NCI-H526 treated with DMSO at 0.1 percent for 48 hours (cell line): Measurements from ENCODE around the gene ZFPL1.
A peak's percentile ranks its signal among the peaks of the same experiment; 100 is the strongest.
"Not testable (repeated sequence)": the region's sequence is repeated elsewhere in the genome, so short reads cannot be mapped to it uniquely, and the experiment has no call there.

Experiments
- DNase-seq: peaks from one replicate; lab custom pipeline; 2025; lab: John Stamatoyannopoulos, UW

Gene ZFPL1

DNA sequence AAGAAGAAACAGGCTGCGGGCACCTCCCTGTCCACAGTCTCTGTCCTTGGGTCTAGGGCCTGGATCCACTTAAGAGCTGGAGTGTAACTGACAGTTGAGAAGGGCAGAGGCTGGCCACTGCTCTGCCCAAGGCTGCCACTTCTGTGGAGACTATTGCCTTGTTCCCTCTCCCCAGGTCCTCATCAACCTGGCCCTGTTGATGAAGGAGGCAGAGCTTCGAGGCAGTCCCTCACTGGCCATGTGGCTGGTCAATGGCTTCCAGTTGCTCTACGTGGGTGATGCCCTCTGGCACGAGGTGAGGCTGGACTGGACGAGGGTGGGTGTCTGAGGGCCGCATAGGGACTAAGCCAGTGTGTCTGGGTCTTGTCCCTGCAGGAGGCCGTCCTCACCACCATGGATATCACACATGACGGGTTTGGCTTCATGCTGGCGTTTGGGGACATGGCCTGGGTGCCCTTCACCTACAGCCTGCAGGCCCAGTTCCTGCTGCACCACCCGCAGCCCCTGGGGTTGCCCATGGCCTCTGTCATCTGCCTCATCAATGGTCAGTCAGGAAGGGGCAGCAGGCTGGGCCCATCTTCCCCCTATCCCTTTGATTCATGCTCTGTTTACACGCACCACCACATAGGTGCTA is 30.6 kb downstream of the ZFPL1 start:
- no peak for DNase-seq

DNA sequence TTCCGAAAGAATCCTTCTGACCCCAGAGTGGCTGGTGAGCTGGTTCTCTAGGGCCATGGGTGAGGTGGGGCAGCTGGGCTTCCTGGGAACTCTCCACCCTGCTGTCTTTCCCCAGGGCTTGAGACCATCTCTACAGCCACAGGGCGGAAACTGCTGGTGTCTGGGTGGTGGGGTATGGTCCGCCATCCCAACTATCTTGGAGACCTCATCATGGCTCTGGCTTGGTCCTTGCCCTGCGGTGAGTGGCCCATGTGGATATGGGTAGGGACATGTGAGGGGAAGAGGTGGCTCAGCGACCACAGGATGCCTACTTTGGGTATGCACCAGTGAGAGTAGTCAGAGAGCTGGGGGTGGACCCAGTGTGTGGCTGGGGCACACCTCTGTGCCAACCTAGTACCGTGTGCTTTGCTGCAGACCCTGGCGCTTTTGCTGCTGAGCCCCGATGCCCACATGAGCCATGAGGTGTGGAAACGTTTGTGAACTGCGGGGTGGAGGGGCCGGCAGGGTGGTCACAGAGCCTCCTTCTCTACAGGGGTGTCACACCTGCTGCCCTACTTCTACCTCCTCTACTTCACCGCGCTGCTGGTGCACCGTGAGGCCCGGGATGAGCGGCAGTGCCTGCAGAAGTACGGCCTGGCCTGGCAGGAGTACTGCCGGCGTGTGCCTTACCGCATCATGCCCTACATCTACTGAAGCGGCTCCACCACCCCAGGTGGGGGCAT is 31.5 kb downstream of the ZFPL1 start:
- DNase-seq: no peak

DNA sequence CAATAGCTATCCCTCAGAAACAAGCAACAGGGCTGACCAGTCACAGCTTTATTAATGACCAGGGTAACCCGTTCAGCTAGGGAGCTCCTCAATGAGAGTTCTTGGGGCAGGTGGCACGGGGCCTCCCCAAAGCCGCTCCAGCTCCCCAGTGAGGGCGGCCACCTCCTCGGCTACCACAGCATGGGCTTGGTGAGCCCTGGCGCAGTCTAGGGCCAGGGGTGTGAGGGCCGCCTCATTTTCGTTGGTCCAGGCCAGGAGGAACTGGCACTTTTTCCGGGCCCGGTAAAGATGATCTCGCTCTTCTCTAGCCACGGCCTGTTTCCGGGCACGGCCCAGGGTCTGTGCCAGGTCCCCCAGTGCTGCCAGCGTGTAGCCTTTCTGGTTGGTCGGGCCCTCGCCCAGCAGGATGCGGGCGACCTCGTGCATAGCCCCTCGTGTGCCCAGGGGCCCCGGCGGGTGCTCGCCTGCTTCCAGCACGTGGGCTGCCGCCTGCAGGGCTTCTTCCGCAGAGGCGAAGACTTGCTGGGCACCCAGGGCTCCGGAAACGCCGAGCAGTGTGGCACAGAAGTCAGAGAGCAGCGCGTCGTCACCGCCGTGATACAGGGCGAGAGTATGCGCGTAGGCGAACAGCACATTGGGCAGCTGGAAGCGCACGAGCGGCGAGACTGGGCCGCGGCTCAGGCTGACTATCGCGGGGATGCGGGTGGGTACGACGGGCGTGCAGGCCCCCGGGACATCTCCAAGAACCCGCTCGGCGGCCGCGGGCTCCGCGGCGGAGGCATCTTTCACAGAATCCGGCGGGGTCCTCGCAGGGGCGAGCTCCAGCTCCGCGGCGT is 32.6 kb downstream of the ZFPL1 start:
- DNase-seq: no peak

DNA sequence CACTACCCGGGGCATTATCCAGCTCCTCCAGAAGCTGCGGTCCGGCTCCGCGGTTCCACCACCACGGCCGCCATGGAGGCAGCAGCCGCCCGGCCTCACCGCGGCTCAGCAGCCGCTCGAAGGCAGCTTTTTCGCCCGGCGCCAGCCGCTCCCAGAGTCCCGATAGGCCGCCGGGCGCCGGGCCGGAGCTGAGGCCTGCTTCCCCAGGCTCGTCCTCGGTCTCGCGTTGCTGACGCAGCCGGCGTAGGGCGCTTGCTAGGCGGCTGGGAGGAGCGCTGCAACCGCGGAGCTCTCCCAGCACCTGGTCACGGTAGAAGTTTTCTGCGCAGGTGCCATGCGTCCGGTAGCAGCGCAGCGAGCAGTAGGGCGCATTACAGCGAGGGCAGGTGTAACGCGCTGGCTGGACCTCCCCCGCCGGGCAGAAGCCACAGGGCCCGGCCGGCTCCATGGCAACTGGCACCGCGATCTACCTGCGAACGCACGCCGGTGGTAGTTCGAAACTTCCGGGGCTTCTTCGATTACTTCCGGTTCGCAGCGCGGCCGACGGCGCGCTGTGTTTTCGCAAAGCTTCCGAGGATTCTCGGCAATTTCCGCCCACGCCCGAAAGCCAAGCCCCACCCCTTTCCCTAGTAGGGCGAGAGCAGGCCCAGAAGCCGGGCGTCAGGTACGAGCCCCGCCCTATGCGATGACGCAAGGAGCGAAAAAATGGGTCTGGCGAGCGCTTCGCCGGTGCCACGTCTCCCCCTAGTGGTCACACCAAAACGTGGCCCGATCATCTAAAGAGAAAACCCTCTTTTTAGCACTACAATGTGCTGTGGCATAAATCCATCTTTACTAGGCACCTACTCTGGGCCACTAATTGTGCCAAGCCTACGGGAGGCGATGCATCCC is 33.4 kb downstream of the ZFPL1 start, which contains the start of gene ZNHIT2:
Gene ZNHIT2, minus strand, starts transcription at position 496 of the 891 bp plus-strand sequence. Its CDS starts 48 bp downstream, at position 448.
- peak; percentile 98 for DNase-seq

DNA sequence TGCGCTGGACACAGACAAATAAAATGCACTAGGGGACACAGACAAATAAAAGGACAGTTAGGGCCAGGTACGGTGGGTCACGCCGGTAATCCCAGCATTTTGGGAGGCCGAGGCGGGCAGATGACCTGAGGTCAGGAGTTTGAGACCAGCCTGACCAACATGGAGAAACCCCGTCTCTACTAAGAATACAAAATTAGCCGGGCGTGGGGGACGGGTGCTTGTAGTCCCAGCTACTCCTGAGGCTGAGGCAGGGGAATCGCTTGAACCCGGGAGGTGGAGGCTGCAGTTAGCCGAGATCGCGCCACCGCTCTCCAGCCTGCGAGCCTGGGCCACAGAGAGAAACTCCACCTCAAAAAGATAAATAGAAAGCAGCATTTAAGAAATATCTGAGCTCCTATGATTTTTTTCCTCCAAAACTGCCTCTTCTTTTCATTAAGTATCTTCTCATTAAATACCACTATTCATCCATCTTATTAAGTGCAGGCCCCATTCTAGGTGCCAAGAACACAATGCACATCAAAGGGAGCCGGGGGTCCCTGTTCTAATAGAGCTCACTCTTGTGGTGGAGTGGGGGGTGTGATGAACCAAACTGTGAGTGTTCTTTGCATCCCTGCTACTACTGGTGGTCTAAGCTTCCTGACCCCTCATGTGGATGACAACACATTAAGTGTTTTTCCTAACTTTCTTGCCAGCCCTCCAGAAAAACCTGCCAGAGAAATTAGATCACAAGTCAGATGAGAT is 34.2 kb downstream of the ZFPL1 start:
- no peak for DNase-seq

DNA sequence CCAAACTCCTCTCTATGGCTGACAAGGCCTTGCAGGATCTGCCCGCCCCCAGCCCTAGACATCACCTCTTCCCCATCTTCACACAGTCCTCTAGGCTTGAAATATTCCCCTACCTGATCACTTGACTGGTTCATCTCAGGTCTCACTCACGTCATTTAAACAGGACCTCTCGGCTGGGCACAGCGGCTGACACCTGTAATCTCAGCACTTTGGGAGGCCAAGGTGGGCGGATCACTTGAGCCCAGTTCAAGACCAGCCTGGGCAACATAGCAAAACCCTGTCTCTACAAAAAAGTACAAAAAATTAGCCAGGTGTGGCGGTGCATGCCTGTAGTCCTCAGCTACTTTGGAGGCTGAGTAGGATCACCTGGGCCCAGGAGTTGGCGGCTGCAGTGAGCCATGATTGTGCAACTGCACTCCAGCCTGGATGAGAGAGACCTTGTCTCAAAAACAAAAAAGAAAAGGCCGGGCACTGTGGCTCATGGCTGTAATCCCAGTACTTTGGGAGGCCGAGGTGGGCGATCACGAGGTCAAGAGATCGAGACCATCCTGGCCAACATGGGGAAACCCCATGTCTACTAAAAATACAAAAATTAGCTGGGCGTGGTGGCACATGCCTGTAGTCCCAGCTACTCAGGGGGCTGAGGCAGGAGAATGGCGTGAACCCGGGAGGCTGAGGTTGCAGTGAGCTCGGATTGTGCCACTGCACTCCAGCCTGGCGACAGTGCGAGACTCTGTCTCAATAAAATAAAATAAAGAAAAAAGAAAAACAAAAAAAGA is 35.1 kb downstream of the ZFPL1 start:
- DNase-seq: not testable (repeated sequence)

DNA sequence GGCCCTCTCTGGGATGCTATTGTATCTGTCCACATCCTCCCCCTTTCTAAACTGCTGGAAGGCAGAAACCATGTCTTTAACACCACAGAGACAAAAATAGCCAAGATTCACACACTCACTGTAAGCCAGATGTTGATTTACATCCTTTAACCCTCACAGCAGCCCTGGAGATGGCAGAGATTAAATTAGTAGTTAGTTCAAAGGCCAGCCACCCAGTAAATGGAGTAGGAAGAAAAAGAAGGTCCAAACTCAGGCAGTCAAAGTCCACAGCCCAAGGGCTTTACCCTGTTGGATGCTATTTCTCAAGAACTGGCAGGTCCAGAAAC is 35.6 kb downstream of the ZFPL1 start:
- no peak for DNase-seq

DNA sequence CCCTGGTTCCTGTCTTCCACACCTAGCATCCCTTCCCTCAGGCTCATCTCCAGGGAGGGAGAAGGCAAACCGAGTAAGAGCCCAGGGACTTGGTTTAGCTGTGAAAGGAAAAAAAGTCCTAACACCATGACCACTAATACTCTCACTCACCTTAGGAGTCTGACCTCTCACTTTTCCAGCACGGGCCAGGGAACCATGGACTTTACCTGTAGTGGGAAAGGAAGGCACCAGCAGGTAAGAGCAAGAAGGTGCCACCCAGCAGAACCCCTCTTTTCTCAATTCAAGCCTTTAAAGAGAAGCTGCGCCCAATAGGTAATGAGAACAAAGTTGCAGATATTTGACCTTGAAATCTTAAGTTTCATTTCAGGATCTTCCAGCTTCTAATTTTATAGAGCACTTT is 36.8 kb downstream of the ZFPL1 start:
- DNase-seq: no peak

DNA sequence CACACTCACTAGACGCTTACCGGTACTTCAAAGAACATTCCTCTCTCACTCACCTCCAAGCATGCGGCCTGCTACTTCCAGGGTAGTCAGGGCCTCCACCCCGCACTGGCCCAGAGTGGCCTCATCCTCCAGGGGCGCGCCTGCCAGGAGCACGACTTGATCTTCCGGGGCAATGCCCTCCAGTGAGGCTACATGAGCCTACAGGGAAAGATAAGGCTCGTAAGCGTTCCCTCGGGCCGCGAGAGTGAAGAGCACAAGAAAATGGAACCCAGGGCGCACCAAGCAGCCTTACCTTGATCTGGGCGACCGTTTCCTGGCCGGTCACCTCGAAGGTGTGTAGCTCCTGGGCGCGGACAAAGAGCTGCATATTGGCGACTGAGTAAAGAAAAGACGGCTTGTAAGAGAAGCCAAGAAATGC is 37.4 kb downstream of the ZFPL1 start:
- DNase-seq: no peak

DNA sequence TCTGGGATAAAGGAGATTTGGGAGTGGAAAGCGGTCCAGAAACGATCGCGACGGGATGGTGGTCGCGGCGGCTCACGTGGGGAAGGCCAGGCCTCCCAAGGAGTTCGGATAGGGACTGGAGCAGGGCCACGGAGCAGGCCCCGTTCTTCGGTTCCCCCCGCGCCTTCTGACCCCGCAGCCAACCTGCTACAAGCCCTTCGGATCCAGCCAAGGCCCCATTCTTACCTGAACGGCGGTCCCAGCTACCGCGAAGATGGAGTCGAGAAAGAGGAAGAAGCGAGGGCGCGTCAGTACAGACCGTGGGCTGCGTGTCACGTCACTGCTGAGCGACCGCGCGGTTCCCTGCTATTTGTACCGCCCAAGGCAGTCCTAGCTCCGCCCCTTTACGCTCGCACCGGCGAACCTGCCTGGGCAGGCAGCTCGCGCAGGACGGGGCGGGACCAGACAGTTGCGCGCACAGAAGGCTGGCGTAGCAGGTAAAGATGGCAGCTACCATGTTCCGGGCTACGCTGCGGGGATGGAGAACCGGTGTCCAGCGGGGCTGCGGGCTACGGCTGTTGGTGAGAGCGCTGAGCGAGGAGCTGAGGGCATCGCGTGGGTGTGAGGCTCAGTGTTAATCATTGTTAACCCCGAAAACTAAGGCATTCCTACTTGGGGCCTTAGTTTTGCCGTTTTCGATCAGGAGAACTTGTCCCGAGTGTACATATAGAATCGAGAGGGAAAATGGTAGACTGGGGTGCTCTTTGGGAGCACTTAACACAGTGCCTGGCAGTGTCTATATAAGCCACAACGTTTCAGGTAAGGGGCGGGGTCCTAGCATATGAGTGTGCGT is 38.1 kb downstream of the ZFPL1 start, which contains the start of the genes FAU and MRPL49:
Gene FAU, minus strand, starts transcription at position 270 of the 832 bp plus-strand sequence. CDS start 321 bp downstream, outside the sequence.
Gene MRPL49, plus strand, starts transcription at position 457 of the 832 bp plus-strand sequence. Its CDS starts 26 bp downstream, at position 483.
- DNase-seq: peak; percentile 98

DNA sequence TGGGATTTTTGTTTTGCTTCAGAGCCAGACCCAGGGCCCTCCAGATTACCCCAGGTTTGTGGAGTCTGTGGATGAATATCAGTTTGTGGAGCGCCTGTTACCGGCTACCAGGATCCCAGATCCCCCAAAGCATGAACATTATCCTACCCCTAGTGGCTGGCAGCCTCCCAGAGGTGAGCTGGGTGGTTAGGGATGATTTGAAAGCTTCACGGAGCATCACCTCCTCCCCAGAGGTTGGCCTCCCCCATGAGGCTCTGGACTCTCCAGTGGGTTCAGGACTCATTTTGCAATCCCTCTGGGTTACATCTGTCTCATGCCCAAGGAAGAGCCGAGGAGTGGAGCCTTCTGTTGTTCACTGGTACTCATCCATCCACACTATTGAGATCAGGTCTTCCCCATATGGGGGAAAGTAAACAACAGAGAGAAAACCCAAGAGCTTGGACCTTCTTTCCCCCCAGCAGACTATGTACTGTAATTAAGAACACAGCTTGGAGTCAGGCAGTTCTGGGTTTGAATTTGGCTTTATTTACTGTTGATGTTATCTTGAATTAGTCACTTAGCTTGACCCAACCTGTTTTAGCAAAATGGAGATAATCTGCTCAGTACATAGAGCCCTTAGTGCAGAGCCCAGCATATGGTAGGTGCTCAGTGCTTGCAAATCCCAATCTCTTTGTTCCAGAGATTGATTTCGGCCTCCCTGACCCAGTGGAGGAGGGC is 40.6 kb downstream of the ZFPL1 start:
- no peak for DNase-seq

DNA sequence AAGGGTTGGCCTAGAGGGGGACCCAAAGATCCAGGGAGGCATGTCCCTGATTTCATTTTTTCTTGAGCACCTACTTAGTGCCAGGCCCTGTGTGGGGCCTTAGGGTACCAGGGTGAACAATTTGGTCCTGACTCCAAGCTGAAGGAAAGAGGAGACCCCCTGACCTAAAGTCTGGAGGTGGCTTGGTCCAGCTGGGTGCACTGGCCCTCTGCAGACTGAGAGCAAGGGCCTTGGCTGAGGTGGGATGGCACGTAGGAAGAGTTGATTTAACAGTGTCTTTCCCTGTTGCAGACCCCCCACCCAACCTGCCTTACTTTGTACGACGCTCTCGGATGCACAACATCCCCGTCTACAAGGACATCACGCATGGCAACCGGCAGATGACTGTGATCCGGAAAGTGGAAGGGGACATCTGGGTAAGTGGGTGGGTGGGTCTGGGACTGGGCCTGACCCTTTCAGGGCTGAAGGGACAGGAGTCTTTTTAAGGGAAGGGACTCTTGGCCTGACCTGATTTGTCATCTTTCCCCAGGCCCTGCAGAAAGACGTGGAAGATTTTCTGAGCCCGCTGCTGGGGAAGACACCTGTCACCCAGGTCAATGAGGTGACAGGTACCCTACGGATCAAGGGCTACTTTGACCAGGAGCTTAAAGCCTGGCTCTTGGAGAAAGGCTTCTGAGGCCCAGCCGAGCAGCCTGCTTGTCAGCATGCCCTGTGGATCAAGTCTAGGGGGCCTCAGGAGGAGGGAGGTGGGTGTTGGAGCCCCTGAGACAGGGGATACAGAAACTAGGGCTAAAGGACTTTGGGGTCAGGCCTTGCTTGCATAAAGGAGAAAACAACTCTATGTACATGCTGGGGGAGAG is 41.4 kb downstream of the ZFPL1 start:
- no peak for DNase-seq

DNA sequence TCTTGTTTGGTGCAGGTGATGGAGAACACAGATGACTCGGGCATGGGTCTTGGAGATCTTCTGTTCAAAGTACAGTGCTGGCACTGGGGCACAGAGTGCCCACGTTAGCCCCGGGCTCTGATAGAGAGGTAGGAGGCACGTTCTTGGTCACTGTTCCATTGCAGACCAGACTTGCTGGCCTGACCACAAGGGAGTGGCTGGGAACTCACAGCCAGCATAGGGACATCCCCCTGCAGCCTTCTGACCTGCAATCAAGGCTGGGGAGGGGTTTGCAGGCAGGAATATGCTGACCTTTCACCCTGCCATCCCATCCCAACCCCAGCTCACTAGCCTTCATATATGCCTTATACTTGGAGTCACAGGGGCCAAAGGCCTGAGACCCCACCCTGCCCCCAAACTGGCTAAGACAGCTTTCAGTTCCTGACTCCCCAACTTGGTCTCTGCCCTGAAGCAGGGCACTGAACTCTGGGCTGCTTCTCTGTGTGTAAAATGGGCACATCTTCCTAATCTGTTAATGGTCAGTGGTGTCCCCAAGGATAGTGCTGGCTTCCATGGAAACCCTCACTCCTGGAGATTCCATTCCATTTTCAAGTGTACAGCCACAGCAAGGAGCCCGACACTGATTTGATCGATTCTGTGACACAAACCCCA is 42.7 kb downstream of the ZFPL1 start:
- no peak for DNase-seq

DNA sequence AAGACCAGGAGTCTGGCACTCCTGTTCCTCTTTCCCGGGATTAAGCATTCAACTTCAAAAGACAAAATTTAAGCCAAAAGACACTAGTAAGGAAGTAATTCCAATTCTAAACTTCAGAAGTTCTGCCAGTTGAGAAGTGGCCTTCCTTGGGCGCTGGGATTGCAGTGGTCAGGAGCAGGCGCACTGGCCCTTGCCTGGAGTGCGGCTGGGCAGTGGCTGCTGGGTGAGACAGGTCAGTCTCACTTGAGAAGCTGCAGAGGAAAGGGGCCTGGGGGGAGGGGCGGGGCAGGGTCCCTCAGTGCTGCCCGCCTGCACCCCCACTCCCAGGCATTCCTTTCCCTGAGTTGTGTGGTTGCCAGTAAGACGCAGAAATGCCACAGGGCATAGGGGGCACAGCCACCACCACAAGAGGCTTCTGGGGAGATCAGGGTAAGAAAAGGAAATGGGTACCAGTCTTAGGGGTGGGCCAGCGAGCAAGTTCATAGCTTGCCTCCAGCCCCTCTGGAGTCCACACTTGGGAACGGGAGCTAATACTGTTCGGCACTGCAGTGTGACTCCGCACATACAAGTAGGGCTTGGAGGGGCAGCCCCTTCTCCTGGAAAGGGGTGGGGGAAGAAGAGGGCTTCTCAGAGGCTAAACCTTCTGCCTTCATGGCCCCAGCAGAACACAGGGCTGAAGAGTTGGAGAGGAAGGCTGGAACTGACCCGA is 43.6 kb downstream of the ZFPL1 start:
- DNase-seq: no peak

DNA sequence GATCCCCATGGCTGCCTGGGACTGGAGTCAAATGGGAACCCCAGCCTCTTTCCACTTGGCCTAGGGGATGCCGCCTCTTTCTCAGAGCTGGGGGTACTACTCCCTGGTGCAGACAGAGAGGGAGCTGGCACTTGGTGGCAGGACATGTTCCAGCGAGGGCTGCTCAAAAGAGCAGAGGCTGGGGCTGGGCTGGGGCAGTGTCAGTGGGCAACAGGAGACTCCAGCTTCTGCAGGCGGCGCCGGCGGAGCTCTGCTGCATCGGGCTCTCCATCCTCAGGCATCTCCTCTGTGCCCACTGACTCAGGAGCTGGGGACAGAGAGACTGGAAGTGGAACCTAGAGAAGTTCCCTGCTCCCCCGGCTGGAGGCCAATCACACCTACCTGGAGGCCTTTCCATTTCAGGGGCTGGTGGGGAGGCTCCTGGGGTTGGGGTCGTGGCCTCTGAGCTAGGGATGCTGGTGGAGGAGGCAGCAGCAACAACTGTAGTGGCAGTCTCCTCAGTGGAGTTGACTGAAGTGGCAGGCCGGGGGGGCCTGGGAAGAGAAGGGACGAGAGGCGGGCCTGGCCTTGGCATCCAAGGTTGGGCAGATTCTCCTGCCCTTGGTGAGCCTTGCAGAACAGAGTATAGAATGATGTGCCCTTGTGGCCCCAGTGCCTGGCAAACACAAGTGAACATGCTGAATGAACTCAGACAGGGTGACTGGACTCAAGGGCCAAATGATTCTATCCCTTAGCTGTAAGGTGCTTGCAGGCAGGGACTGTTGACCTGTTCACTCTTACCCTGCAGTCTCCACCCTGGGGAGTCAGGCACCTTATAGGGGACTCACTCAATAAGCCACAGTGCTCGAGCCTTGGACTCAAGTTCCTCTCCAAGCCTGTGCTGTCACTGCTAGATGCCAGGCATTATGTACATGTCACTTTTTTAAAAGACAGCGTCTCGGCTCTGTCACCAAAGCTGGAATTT is 44.4 kb downstream of the ZFPL1 start:
- no peak for DNase-seq
